T-helper 1 cell treated with Interleukin-12 subunit alpha and Interleukin-12 subunit beta and Interleukin-4 antibody, amounts not matched to agents 30 μg/mL and 1 μg/mL, for 36 hours (primary cell): Measurements from ENCODE around the gene PLA2G2C.
"Not testable (repeated sequence)": the region's sequence is repeated elsewhere in the genome, so short reads cannot be mapped to it uniquely, and the experiment has no call there.

Source experiments
- H3K27ac Mint-ChIP-seq: one replicate; pipeline ENCODE4 v1.8.0; 2021; ENCODE audit warnings: mild to moderate bottlenecking, mixed read lengths
- H3K27me3 Mint-ChIP-seq: one replicate; pipeline ENCODE4 v1.8.0; 2021; ENCODE audit warnings: low read depth, mixed read lengths
- H3K36me3 Mint-ChIP-seq: one replicate; pipeline ENCODE4 v1.8.0; 2021; ENCODE audit warnings: low read depth, mixed read lengths
- H3K4me1 Mint-ChIP-seq: one replicate; pipeline ENCODE4 v1.8.0; 2021; ENCODE audit warnings: low read depth, mixed read lengths
- H3K4me3 Mint-ChIP-seq: one replicate; pipeline ENCODE4 v1.8.0; 2021; ENCODE audit warnings: mild to moderate bottlenecking, moderate library complexity, mixed read lengths
- H3K9me3 Mint-ChIP-seq: one replicate; pipeline ENCODE4 v1.8.0; 2021; ENCODE audit warnings: mixed read lengths

The PLA2G2C gene

GRCh38 chr1:20143318-20143717 is 43.0 kb downstream of the PLA2G2C start:
- Mint-ChIP-seq H3K27ac (no peak overlapping the region), H3K9me3 (no peaks in the 10 kb centered on the region), H3K4me3 (no peak overlapping the region), H3K36me3 (no peaks in the 10 kb centered on the region), H3K4me1 (no peaks in the 10 kb centered on the region), H3K27me3 (no peaks in the 10 kb centered on the region)

GRCh38 chr1:20142001-20142710 is 44.2 kb downstream of the PLA2G2C start:
- no peaks in the 10 kb centered on the region for H3K9me3 Mint-ChIP-seq
- no peaks in the 10 kb centered on the region for H3K36me3 Mint-ChIP-seq
- no peaks in the 10 kb centered on the region for H3K4me1 Mint-ChIP-seq
- H3K27ac Mint-ChIP-seq, result no peak overlapping the region
- H3K4me3 Mint-ChIP-seq, result no peak overlapping the region
- no peaks in the 10 kb centered on the region for H3K27me3 Mint-ChIP-seq

DNA sequence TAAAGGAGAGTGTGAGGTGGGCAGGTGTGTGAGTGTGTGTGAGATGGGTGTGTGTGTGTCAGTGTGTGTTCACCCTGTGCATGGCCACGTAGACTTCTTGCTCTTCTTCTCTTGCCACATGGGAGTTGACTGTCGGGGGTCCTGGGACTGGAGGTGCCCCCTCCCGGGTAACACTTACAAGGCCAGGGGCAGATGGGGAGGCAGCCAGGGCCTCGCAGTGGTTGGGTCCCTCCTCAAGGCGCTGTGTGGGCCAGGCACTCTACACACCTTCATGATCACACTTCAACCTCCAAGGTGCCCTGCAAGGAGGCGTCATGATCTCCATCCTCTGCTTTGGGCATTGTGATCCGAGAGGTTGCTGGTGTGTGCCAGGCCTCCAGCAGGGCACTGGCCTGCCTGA is 44.9 kb downstream of the PLA2G2C start:
- Mint-ChIP-seq H3K4me3 (no peak overlapping the region), H3K9me3 (no peaks in the 10 kb centered on the region), H3K27ac (no peak overlapping the region)

GRCh38 chr1:20141001-20141400 is 45.3 kb downstream of the PLA2G2C start:
- Mint-ChIP-seq H3K9me3 (no peaks in the 10 kb centered on the region), H3K36me3 (no peaks in the 10 kb centered on the region), H3K4me1 (no peaks in the 10 kb centered on the region), H3K27ac (no peak overlapping the region), H3K27me3 (no peaks in the 10 kb centered on the region), H3K4me3 (no peak overlapping the region)

More for the DNA sequence above, 44.9 kb downstream of the PLA2G2C start:
- Mint-ChIP-seq H3K4me1 (no peaks in the 10 kb centered on the region), H3K36me3 (no peaks in the 10 kb centered on the region), H3K27me3 (no peaks in the 10 kb centered on the region)

DNA sequence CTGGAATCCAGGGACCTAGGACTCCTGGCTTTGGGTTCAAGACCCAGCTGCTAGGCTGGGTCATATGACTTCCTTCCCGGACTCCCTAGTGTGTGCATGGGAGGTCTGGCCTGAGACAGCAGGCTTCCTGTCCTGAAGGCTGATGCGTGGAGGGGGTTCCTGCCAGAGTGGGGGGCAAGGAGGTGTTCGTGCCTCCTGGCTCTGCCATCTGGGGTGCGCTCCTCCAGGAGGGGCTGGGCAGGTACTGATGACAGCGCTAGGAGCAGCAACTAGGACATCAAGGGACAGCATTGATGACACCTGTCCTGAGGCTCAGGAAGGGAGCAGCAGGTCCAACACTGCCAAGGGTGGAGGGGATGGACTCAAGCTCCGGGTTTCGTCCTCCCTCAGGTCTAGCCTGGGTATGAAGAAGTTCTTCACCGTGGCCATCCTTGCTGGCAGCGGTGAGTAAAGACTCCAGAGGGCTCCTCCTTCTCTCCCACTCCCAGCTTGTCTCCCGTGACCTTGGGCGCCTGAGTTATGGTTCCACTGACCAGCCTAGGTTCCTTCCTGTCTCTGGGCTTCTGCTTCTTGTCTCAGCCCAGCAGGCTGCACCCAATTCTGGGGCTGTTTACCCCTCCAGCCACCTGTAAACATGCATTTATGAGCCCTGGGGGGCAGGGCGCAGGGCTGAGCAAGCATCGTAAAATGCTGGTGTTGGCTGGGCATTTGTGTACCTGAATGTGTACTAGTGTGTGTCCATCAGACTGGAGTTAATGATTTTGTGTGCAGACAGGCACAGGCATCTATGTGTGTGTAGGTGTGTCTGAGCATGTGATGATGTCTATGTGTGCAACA is 46.3 kb downstream of the PLA2G2C start:
- Mint-ChIP-seq H3K4me3 (no peak overlapping the region), H3K27me3 (no peaks in the 10 kb centered on the region), H3K9me3 (no peaks in the 10 kb centered on the region), H3K36me3 (no peaks in the 10 kb centered on the region), H3K4me1 (no peaks in the 10 kb centered on the region), H3K27ac (no peak overlapping the region)

DNA sequence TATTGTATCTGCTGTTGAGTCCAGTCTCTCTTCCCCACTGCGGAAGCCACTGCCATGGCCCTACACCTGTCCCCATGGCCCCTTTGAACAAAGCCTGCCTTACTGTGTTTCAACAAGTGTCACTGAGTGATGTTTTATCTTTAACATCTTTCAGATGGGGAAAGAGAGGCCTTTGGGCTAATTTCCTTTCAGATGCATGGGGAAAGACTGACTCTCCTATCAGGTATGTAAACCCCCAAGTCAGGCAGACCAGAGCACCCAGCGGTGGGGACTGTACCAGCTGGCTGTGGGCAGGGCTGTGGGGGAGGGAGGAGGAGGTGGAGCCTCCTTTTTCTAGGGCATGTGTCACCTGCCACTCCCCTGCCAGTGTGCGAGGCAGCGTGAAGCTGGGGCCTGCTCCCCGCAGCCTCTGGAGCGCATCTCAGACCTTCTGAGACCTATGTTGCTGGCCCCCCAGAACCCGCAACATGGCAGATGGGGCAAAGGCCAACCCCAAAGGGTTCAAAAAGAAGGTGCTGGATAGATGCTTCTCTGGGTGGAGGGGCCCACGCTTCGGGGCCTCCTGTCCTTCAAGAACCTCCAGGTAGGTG is 47.3 kb downstream of the PLA2G2C start, which contains the start of gene PLA2G2F:
Gene PLA2G2F, plus strand, starts transcription at position 363 of the 590 bp plus-strand sequence. Its CDS starts 105 bp downstream, at position 468.
- no peak within 1 kb of the TSS for H3K27ac Mint-ChIP-seq
- no peaks in the 10 kb centered on the region for H3K27me3 Mint-ChIP-seq
- no peaks in the 10 kb centered on the region for H3K4me1 Mint-ChIP-seq

GRCh38 chr1:20138346-20138745 is 48.0 kb downstream of the PLA2G2C start:
- no peaks in the 10 kb centered on the region for H3K4me1 Mint-ChIP-seq
- no peaks in the 10 kb centered on the region for H3K36me3 Mint-ChIP-seq
- no peak overlapping the region for H3K4me3 Mint-ChIP-seq

More for the DNA sequence above, 47.3 kb downstream of the PLA2G2C start, which contains the start of gene PLA2G2F:
- Mint-ChIP-seq H3K9me3 (no peaks in the 10 kb centered on the region), H3K36me3 (no peaks in the 10 kb centered on the region), H3K4me3 (no peak within 1 kb of the TSS)

DNA sequence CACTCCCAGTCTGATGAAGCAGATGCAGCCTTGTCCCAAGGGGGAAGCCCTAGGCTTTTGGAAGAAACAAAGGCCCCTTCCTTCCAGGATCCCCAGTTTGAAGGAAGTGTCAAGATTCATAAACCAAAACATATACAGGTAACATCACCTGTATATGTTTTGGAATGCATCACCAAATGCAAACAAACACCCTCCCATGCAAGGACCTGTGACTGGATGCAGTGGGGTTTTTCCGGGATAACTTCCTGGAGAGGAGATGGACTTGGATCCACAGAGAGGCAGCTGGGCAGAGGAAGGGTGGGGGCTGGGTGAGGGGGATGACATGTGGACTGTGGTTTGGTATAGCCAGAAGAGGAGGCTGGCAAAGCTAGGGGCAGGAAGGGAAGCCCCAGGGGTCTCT is 48.7 kb downstream of the PLA2G2C start:
- Mint-ChIP-seq H3K4me1 (no peaks in the 10 kb centered on the region), H3K36me3 (no peaks in the 10 kb centered on the region), H3K27me3 (no peaks in the 10 kb centered on the region), H3K9me3 (no peaks in the 10 kb centered on the region), H3K27ac (no peak overlapping the region), H3K4me3 (no peak overlapping the region)

More at GRCh38 chr1:20138346-20138745, 48.0 kb downstream of the PLA2G2C start:
- H3K9me3 Mint-ChIP-seq, result no peaks in the 10 kb centered on the region
- H3K27me3 Mint-ChIP-seq, result no peaks in the 10 kb centered on the region
- H3K27ac Mint-ChIP-seq, result no peak overlapping the region

- no peaks in the 10 kb centered on the region for H3K9me3 Mint-ChIP-seq
- H3K27me3 Mint-ChIP-seq, result peaks cover 3% of the 10 kb centered on the region
- no peak overlapping the region for H3K4me3 Mint-ChIP-seq
- no peaks in the 10 kb centered on the region for H3K4me1 Mint-ChIP-seq
- H3K27ac Mint-ChIP-seq, result no peak overlapping the region
- H3K36me3 Mint-ChIP-seq, result no peaks in the 10 kb centered on the region
Observed at GRCh38 chr1:20137055-20137454, 49.3 kb downstream of the PLA2G2C start.

DNA sequence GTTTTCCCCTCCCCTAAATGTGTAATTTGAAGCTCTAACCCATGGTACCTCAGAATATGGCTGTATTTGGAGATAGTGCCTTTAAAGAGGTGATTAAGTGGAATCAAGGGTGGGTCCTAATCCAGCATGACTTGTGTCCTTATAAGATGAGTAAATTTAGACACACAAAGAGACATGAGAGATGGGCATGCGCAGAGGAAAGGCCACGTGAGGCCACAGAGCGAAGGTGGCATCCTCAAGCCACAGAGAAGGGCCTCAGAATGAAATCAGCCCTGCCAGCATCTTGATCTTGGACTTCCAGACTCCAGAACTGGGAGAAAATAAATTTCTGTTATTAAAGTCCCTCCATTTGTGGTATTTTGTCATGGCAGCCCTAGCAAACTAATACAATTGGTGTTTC is 50.1 kb downstream of the PLA2G2C start:
- H3K27me3 Mint-ChIP-seq, result peaks cover 8% of the 10 kb centered on the region
- no peaks in the 10 kb centered on the region for H3K36me3 Mint-ChIP-seq
- no peak overlapping the region for H3K27ac Mint-ChIP-seq
- H3K4me1 Mint-ChIP-seq, result no peaks in the 10 kb centered on the region
- H3K9me3 Mint-ChIP-seq, result no peaks in the 10 kb centered on the region
- no peak overlapping the region for H3K4me3 Mint-ChIP-seq

DNA sequence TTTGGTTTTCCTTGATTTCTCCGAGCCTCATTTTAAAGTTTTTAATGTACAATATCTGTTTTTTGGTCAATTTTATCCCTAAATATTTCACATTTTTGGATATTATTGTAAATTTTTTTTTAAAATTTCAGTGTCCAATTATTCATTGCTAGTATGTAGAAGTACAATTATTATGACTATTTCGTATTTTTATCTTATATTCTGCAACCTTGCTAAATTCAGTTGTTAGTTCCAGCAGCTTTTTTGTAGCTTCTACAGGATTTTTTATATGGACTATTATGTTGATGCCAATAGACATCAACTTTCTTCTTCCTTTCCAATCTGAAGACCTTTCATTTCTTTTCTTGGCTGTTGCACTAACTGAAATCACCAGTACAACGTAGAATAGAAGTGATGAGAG is 51.3 kb downstream of the PLA2G2C start:
- Mint-ChIP-seq H3K27me3 (peaks cover 9% of the 10 kb centered on the region), H3K9me3 (no peaks in the 10 kb centered on the region), H3K4me3 (no peak overlapping the region), H3K36me3 (no peaks in the 10 kb centered on the region), H3K4me1 (no peaks in the 10 kb centered on the region), H3K27ac (no peak overlapping the region)

DNA sequence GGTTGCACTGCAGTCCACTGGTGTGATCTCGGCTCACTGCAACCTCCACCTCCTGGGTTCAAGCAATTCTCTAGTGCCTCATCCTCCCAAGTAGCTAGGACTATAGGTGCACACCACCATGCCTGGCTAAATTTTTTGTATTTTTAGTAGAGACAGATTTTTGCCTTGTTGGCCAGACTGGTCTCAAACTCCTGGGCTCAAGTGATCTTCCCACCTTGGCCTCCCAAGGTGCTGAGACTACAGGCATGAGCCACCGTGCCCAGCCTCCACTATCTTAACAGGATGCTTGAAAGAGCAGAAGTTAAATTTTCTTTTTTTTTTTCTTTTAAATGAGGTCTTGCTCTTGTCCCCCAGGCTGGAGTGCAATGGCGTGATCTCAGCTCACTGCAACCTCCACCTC is 55.8 kb downstream of the PLA2G2C start:
- H3K27ac Mint-ChIP-seq, H3K36me3 Mint-ChIP-seq, H3K4me1 Mint-ChIP-seq, H3K4me3 Mint-ChIP-seq, H3K9me3 Mint-ChIP-seq: not testable (repeated sequence)
- H3K27me3 Mint-ChIP-seq, result peaks cover 13% of the 10 kb centered on the region

DNA sequence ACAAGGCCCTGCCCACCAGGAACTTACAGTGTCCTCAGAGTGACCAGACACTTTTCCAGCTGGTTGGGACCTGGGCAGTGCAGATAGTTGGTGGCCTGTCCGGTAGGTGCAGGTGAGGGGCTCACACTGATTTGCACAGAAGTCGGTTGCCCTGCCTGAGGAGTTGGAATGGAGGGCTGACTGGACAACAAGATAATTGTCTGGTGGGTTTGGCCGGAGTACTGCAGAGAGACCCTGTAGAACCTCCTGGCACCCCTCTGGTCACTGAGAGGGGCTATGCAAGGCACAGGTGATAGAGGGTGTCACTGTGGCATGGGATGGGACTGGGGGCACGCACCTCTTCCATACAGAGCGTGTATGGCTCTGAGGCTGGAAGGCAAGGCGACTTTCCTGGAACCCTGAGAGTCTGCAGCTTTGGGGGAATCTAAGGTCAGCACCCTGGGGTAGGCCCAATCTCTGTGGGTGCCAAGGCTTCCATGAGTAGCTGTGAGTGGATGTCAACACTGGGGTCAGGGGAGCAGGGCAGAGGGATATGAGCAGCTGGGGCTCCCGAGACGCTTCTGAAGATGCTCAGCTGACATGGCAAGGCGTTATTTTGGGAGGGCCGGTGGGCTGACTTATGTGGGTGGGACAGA is 59.4 kb downstream of the PLA2G2C start:
- Mint-ChIP-seq H3K36me3 (no peaks in the 10 kb centered on the region), H3K9me3 (no peaks in the 10 kb centered on the region), H3K27me3 (peaks cover 9% of the 10 kb centered on the region), H3K4me1 (no peaks in the 10 kb centered on the region), H3K27ac (no peak overlapping the region), H3K4me3 (no peak overlapping the region)

- Mint-ChIP-seq H3K4me1 (no peaks in the 10 kb centered on the region), H3K27ac (no peak overlapping the region), H3K4me3 (no peak overlapping the region), H3K27me3 (peaks cover 5% of the 10 kb centered on the region), H3K36me3 (no peaks in the 10 kb centered on the region), H3K9me3 (no peaks in the 10 kb centered on the region)
Observed at GRCh38 chr1:20126041-20126805, 60.1 kb downstream of the PLA2G2C start.
